ENCODE data around the gene SCAMP4. TPM values are rescaled to one million over a fixed set of nuclear protein-coding genes. Genes with fewer than 3 reads are reported as not detected.

SCAMP4 gene
- total and polyA plus RNA-seq, 2 donors from 2014 or later: 49.5 to 90.1 TPM

DNA sequence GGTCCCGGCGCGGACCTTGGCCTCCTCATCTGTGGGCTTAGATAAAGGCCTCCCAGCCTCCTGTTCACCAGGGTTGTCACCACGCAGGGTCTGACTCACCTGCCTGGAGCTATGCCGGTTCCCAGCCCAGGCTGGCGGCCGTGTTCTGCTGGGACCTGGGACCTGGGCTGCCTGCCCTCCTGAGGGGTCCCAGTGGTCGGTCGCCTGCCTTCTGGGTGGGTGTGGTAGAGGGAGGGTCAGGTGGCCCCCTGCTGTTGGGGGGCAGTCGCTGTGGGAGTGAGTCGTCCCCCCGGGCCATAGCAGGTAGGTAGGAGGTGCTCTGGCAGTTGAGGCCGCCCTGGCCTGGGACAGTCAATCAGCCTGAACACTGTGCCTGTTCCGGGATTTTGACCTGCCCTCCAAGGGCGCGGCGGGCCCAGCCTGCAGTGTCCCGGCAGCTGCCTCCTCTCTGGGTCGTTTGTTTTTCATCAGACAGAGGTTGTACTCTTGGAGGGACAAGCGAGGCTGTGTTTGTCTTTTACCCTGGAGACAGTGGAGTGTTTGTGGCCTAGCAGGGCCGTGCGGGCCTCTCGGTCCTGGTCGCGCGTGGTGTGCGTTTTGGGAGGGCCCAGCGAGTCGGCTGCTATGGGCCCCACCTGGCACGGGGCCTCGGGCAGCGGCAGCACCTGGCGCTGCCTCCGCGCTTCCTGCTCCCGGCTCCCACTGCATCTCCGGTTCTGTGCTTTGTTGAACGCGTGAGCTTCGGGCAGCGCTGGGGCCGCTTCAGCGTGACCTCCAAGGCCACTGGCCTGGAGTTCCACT lies 2.6 kb downstream of the SCAMP4 start:
- Histone ChIP-seq H3K4me3 (ENCODE audit: low read length in 3 of 3) (peak overlapping the region in 1 of 3 donors; percentile 12), H3K9me3 (ENCODE audit: control insufficient read depth in 2 of 3, insufficient read depth in 1 of 3, low read length in 3 of 3) (no peaks in the 10 kb centered on the region), H3K9ac (ENCODE audit: low read length in 3 of 3) (peak overlapping the region in 1 of 3 donors; percentile 61), H3K27ac (ENCODE audit: low read depth in 2 of 2, low read length in 2 of 2) (peak overlapping the region; percentile 71 to 83), H3K4me1 (ENCODE audit: control insufficient read depth in 2 of 3, insufficient read depth in 2 of 3, low read depth in 1 of 3, low read length in 3 of 3) (peaks cover 0 to 23% (median 5%) of the 10 kb centered on the region in 3 donors), H3K27me3 (ENCODE audit: control insufficient read depth, insufficient read depth, low read length) (no peaks in the 10 kb centered on the region), H3K36me3 (ENCODE audit: control insufficient read depth in 2 of 3, insufficient read depth in 3 of 3, low read length in 3 of 3) (no peaks in the 10 kb centered on the region)
- TF ChIP-seq, protein P1, sequence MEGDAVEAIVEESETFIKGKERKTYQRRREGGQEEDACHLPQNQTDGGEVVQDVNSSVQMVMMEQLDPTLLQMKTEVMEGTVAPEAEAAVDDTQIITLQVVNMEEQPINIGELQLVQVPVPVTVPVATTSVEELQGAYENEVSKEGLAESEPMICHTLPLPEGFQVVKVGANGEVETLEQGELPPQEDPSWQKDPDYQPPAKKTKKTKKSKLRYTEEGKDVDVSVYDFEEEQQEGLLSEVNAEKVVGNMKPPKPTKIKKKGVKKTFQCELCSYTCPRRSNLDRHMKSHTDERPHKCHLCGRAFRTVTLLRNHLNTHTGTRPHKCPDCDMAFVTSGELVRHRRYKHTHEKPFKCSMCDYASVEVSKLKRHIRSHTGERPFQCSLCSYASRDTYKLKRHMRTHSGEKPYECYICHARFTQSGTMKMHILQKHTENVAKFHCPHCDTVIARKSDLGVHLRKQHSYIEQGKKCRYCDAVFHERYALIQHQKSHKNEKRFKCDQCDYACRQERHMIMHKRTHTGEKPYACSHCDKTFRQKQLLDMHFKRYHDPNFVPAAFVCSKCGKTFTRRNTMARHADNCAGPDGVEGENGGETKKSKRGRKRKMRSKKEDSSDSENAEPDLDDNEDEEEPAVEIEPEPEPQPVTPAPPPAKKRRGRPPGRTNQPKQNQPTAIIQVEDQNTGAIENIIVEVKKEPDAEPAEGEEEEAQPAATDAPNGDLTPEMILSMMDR (IDR thresholded peaks at IDR 0.05; ENCODE audit: borderline replicate concordance, extremely low read depth, insufficient read depth): no peak
- intact Hi-C loops (cut with DNase I): no loop called here
- DNase-seq: peak in 3 of 5 donors; percentile 32 to 84 (median 47)
- FAIRE-seq: no peak

DNA sequence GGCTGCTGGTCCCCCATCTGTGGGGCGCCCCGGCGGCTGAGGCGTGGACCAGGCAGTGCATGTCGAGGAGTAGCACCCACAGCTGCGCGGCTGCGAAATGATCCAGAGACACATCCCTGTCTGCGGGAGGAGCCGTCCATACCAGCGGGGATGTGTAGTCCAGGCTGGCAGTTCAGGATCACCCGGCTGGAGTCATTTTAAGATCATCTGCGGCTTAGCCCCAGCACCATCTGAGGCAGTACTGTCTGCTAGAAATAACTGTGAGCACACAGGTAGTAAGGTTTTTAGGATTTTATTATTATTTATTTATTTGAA lies 3.1 kb downstream of the SCAMP4 start:
- FAIRE-seq (no peak), DNase-seq (no peak)
- H3K9me3 ChIP-seq (ENCODE audit: control insufficient read depth in 2 of 3, insufficient read depth in 1 of 3, low read length in 3 of 3): no peaks in the 10 kb centered on the region
- peak overlapping the region in 1 of 3 donors; percentile 12 for H3K4me3 ChIP-seq (ENCODE audit: low read length in 3 of 3)
- H3K27ac ChIP-seq (ENCODE audit: low read depth in 2 of 2, low read length in 2 of 2): peak overlapping the region; percentile 71 to 83
- intact Hi-C loops (cut with DNase I): no loop called here
- H3K27me3 ChIP-seq (ENCODE audit: control insufficient read depth, insufficient read depth, low read length): no peaks in the 10 kb centered on the region
- peaks cover 0 to 23% (median 5%) of the 10 kb centered on the region in 3 donors for H3K4me1 ChIP-seq (ENCODE audit: control insufficient read depth in 2 of 3, insufficient read depth in 2 of 3, low read depth in 1 of 3, low read length in 3 of 3)
- H3K9ac ChIP-seq (ENCODE audit: low read length in 3 of 3): peak overlapping the region in 1 of 3 donors; percentile 61
- TF ChIP-seq, protein P1 (IDR thresholded peaks at IDR 0.05; ENCODE audit: borderline replicate concordance, extremely low read depth, insufficient read depth): no peak
- H3K36me3 ChIP-seq (ENCODE audit: control insufficient read depth in 2 of 3, insufficient read depth in 3 of 3, low read length in 3 of 3): no peaks in the 10 kb centered on the region

DNA sequence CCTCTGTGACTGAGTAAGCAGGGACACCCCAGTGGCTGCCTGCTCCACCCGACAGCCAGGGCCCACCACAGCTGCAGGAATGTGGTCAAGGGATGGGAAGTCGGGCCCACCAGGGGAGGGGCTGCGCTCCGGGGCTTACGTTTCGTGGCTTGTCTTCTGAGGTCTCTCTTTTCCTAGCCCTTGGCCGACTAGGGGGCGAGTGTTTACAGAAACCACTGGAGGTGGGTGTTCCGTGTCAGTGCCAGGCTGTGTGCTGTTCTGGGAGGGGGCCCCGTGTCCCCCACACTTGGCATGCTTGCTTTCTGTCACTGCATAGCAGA lies 4.5 kb downstream of the SCAMP4 start:
- H3K4me1 ChIP-seq (ENCODE audit: control insufficient read depth in 2 of 3, insufficient read depth in 2 of 3, low read depth in 1 of 3, low read length in 3 of 3): peaks cover 0 to 27% (median 5%) of the 10 kb centered on the region in 3 donors
- H3K9ac ChIP-seq (ENCODE audit: low read length in 3 of 3): no peak overlapping the region
- H3K36me3 ChIP-seq (ENCODE audit: control insufficient read depth in 2 of 3, insufficient read depth in 3 of 3, low read length in 3 of 3): no peaks in the 10 kb centered on the region
- no peak overlapping the region for H3K27ac ChIP-seq (ENCODE audit: low read depth in 2 of 2, low read length in 2 of 2)
- DNase-seq: no peak
- H3K27me3 ChIP-seq (ENCODE audit: control insufficient read depth, insufficient read depth, low read length): no peaks in the 10 kb centered on the region
- intact Hi-C loops (cut with DNase I): no loop called here
- H3K4me3 ChIP-seq (ENCODE audit: low read length in 3 of 3): no peak overlapping the region
- H3K9me3 ChIP-seq (ENCODE audit: control insufficient read depth in 2 of 3, insufficient read depth in 1 of 3, low read length in 3 of 3): no peaks in the 10 kb centered on the region
- no peak for FAIRE-seq
- TF ChIP-seq, protein P1 (IDR thresholded peaks at IDR 0.05; ENCODE audit: borderline replicate concordance, extremely low read depth, insufficient read depth): no peak

All from kidney (tissue), 14 donors.